ENCODE results near the gene GABRR2.

GABRR2 gene

DNA sequence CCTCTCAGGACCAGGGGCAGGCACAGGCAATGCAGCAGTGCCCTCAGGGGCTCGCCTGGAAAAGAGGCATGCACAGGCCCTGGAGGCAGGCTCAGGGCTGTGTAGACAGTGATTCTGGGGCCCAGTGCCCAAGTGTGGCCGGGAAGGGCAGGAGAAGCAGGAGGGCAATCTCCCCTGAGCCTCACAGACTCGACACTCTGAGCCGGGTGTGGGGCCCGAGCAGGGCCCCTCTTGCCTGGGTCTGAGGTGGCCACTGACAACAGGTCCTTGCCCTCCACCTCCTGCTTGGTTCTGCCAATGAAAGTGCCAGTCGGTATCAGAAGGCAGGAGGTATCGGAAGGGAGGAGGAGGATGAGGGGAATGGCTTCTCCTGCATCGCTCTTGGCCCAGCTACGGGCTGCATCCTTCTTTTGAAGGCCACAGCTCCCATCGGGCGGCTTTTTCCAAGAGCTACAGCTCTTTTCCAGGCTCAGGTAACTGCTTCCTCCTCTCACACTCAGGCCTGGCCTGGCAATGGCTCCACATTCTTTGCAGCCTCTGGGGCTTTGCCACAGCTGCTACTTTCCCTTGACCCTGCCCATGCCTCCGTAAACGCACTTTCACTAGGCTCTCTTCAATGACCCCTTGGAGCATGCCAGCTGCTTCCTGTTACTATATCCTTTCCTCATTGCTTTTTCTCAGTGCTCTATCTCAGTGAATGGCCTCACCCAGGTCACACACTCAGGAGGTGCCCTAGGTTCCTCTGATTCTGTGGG is 24.5 kb downstream of the GABRR2 start:
- DNase-seq (ENCODE audit: low read depth) = no peak

- no peak for DNase-seq (ENCODE audit: low read depth)
Measured at GRCh38 chr6:89289710-89290109, 25.4 kb downstream of the GABRR2 start.

- no peak for DNase-seq (ENCODE audit: low read depth)
Measured at GRCh38 chr6:89287351-89288028, 27.6 kb downstream of the GABRR2 start.

- no peak for DNase-seq (ENCODE audit: low read depth)
Measured at GRCh38 chr6:89286516-89286915, 28.6 kb downstream of the GABRR2 start.

- no peak for DNase-seq (ENCODE audit: low read depth)
Measured at GRCh38 chr6:89284963-89285735, 29.9 kb downstream of the GABRR2 start.

GRCh38 chr6:89284081-89284480 is 31.0 kb downstream of the GABRR2 start:
- DNase-seq (ENCODE audit: low read depth) = no peak

DNA sequence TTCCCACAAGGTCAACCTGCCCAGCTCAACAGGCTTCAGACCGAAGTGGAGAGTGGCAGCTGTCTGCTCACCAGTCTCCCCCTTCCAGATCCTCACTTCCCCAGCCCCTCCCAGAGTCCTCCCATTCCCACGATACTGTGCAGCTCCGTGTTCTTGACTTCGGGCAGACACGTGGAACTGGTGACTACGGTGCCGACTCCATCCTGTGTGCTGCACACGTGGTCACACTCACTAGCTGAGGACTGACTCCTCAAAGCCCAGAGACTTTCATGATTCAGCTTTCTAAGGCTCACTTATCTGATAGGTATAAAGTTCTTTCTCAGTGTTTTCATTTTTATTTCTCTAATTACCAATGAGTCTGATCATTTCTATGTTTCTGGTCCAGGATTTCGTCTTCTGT is 32.4 kb downstream of the GABRR2 start:
- no peak for DNase-seq (ENCODE audit: low read depth)

DNA sequence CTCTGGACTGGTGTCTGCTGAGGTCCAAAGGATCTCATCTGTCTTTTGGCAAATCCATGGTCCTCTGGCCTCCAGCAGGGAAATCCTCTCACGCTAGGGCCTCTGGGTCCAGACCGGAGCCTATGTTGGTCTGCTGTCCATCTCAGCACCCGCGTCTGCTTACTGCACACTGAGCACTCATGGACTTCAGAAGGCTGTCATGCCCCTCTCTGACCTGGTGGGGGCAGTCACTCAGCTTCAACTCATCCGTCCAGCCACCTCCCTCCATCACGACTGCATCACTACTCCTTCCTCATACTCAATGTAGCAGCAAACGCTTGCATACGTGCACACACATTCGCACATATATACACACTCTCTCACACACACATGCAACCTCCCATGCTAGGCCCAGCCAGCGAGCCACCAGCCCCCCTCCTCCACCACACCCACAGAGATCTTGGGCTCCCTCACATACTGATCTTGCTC is 33.3 kb downstream of the GABRR2 start:
- DNase-seq (ENCODE audit: low read depth) = peak; percentile 55

DNA sequence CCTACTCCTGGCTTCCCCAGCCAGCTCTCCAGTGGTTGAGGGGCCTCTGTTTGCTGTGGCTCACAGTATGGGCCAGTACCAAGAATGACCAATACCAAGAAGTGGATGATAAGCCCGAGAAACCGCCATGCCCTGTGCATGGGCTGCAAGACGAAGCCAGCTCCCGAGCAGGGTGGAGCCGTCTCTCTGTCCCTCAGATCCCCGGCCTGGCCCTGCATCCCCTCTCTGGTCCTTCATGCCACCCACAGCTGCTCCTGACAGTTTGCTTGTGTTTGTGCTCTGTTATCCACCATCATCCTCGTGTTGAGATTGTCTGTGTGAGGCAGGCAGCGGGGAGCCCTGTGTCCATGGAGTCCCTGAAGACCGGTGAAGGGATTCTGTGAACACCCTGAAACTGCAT is 36.1 kb downstream of the GABRR2 start:
- no peak for DNase-seq (ENCODE audit: low read depth)

GRCh38 chr6:89275900-89276299 is 39.2 kb downstream of the GABRR2 start:
- no peak for DNase-seq (ENCODE audit: low read depth)

GRCh38 chr6:89273816-89274215 is 41.3 kb downstream of the GABRR2 start:
- no peak for DNase-seq (ENCODE audit: low read depth)

DNA sequence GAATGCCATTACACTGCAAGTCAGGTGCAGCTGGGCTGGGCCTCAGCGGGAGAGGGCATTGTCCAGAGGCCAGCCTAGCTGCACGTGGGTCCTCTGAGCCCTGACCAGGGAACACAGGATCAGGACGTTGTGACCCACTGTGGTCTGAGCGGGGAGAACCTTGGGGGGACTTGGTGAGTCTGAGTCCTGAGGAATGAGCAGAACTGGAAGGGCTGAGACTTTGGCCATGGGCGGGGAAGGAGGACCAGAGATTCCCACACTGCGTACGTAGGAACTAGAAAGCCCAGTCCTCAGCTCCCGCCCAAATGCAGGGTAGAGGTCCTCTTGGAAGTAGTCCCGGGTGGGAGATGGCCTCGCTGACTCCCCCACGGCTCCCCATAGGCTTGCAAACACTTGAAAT is 42.5 kb downstream of the GABRR2 start:
- no peak for DNase-seq (ENCODE audit: low read depth)

DNA sequence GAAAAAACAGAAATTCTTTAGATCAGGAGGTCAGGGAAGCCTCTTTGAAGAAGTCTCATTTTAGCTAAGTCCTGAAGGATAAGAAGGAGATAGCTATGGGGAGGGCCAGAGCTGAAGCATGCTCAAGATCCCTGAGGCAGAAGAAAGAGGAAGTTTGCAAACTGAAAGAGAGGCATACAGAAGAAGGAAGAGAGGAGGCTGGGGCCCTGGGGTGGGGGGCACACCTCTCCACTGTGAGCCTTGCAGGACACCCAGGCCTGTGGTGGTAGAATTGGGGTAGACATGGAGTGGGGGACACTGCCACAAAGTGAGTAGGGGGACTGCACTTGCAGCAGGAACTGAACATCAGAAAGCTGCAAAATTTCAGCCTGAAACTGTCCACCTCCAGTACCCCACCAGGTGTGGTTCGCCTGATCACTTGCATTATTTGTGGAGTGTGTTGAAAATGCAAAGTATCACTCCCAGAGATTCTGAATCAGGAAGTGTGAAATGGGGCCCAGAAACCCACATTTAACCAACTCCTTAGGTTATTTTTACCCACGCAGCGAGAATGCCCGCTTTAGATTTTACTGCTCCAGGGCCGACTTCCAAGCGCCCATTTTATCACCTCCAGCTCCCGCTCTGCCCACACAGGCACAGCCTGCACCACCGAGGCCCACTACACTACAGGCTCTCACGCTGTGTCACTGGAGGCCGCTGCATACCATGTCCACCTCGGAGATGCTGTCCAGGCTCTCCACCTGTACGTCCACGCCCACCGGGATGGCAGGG is 44.0 kb downstream of the GABRR2 start:
- no peak for DNase-seq (ENCODE audit: low read depth)

DNA sequence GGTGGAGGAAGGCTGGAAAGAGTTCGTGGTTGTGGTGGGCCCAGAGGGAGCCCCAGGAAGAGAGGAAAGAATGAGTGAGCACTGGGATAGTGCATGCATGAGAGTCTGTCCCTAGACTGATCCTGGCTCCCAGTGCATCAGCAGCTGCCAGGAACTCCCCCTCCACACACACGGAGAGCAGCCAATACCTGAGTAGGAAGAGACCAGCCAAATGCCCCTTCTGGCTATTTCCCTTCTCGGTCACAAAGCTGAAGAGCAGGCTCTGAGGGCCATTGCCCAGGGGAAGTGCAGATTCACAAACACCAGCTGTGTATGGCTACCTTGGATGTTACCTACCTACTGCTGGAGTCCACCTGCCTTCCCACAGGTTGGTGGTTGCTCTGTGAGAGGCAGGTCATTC is 45.1 kb downstream of the GABRR2 start:
- DNase-seq (ENCODE audit: low read depth) = no peak

GRCh38 chr6:89269252-89269651 is 45.8 kb downstream of the GABRR2 start:
- no peak for DNase-seq (ENCODE audit: low read depth)

- peak; percentile 6 for DNase-seq (ENCODE audit: low read depth)
Measured at GRCh38 chr6:89268776-89269175, 46.3 kb downstream of the GABRR2 start.

DNA sequence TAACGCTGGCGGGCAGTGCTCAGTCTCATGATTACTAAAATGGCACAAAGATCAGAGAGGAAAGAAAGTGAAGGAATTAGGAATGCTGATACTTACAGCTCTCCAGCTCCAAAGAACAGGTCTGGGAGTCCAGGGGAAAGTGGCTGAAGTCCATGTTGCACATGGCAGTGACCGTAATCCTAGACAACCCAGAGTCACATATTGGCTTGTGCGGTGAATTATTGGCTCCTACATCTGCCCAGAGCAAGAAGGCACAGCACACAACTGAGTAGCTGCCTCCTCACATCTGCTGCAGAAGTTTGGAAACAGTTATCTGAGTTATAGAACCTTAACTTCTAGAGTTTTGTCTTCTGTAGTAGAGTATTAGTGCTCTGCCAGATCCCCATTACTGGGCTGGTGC is 47.2 kb downstream of the GABRR2 start:
- DNase-seq (ENCODE audit: low read depth) = no peak

DNA sequence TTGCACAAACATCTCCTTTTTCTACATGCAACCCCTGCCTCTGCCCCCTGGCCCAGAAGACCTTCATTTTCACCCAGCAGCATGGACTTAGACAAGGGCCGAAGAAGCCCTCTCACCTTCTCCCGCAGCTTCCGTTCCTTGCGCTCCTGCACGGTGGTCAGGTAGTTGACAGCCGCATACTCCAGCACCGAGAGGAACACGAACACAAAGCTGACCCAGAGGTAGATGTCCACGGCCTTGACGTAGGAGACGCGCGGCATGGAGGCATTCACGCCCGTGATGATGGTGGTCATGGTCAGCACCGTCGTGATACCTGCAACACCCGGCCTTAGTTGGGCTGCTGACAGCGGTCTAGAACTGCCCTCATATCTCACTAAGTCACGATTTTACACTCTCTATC is 50.8 kb downstream of the GABRR2 start:
- no peak for DNase-seq (ENCODE audit: low read depth)

- DNase-seq (ENCODE audit: low read depth) = no peak
Measured at GRCh38 chr6:89260832-89261231, 54.3 kb downstream of the GABRR2 start.

- no peak for DNase-seq (ENCODE audit: low read depth)
Measured at GRCh38 chr6:89260310-89260709, 54.8 kb downstream of the GABRR2 start.

GRCh38 chr6:89258912-89259311 is 56.2 kb downstream of the GABRR2 start:
- DNase-seq (ENCODE audit: low read depth) = no peak

DNA sequence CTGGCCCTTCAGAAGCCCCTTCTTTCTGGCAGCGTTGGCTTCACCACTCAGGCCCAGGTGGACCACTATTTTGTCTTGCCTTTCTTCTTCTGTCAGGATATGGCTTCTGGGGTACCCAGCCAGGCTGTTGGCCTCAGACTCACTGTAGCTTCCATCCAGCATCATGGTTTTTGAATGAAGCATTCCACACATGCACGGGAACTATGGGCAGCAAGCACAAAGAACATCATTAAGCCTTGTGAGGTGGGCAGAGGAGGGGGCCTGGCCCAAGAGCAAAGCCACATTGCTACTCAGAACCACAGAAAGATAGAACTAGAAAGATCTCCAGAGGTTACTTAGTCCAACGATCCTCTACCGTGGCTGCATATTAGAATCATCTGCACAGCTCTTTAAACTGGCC is 57.3 kb downstream of the GABRR2 start:
- no peak for DNase-seq (ENCODE audit: low read depth)

Measured in iris pigment epithelial cell (primary cell).